H1 (cell line): ENCODE measurements around the gene HPS6. TPM values are rescaled to one million over a fixed set of nuclear protein-coding genes. Genes with fewer than 3 reads are reported as not detected.

ENCODE experiments used
- ATF2 ChIP-seq: IDR thresholded peaks from 2 replicates; pipeline ENCODE4 v1.6.1; 2012; ENCODE audit warnings: low read length, inconsistent platforms
- EP300 ChIP-seq, 2 experiments: IDR thresholded peaks; 1 replicate in 1 of 2; 2 replicates in 1 of 2; pipeline ENCODE4 v1.6.1; 2011 to 2012; ENCODE audit warnings: low read depth in 2 of 2, low read length in 2 of 2, mild to moderate bottlenecking in 2 of 2, borderline replicate concordance in 1 of 2, inconsistent platforms in 1 of 2, moderate library complexity in 1 of 2
- GTF2F1 ChIP-seq: IDR thresholded peaks from 2 replicates; pipeline ENCODE4 v1.6.1; 2012; ENCODE audit warnings: low read depth, low read length, improper control_type of control experiment, borderline replicate concordance
- RFX5 ChIP-seq: IDR thresholded peaks from 2 replicates; pipeline ENCODE4 v1.6.1; 2011; ENCODE audit warnings: low read depth, low read length, improper control_type of control experiment, borderline replicate concordance
- polyA plus RNA-seq, 7 experiments: library from polyadenylated mRNA; depleted of rRNA in 3 of 7; stranded (reverse) in 5 of 7; unstranded in 2 of 7; fragments of >200 nt in 5 of 7; fragments of 200-250 nt in 2 of 7; gene quantifications; 1 replicate in 5 of 7; 2 replicates in 1 of 7; 4 replicates in 1 of 7; pipeline versions ENCODE4 v1.2.1 to v1.2.3, GENCODE V29; 2011 to 2013; ENCODE audit warnings: missing spikeins in 2 of 7, mixed read lengths in 2 of 7
- total RNA-seq: library from RNA; stranded (reverse); fragmentation: NEBNext Ultra II Directional; extraction: Animal tissue kit (Norgen Biotek cat#: 25700); gene quantifications from 2 replicates; pipeline ENCODE4 v1.2.1, GENCODE V29; 2021

Gene HPS6
- total and polyA plus RNA-seq, 2 of the 8 experiments (the other 6 are each of a cell fraction or from before 2014, with no cell fraction given), result 10.2 to 17.7 TPM

GRCh38 chr10:102064503-102064867 lies 664 bp upstream of the HPS6 start (continued):
- TF ChIP-seq ATF2 (no peak), EP300 (IDR thresholded peaks at IDR 0.05; ENCODE audit: borderline replicate concordance in 1 of 2, low read depth in 2 of 2, low read length in 2 of 2) (no peak), GTF2F1 (no peak), RFX5 (no peak)
